T-helper 1 cell (primary cell): ENCODE results near the gene MAP3K19.
"Not testable (repeated sequence)": the region's sequence is repeated elsewhere in the genome, so short reads cannot be mapped to it uniquely, and the experiment has no call there.

ENCODE experiments used
- DNase-seq, 5 donors: peaks; one replicate each; pipeline ENCODE4 v3.0.0-alpha.2; 2012 to 2020
- total RNA-seq, 4 donors: gene quantifications; one replicate each; lab custom pipeline; 2026; lab: John Stamatoyannopoulos, UW

Gene MAP3K19
- 0 to 0.46 (median 0.06) reads per million in 4 donors for total RNA-seq

GRCh38 chr2:135047300-135047699, at the start of gene MAP3K19:
TSS of gene MAP3K19 (minus strand) at chr2:135047447. CDS start at chr2:135024647, 22,800 bp downstream.
- DNase-seq = no peak

- DNase-seq = no peak
Measured at GRCh38 chr2:135096665-135097446, 49.6 kb upstream of the MAP3K19 start.

- no peak for DNase-seq
Measured at GRCh38 chr2:135095591-135095990, 48.3 kb upstream of the MAP3K19 start.

- DNase-seq = no peak
Measured at GRCh38 chr2:135094508-135094907, 47.3 kb upstream of the MAP3K19 start.

GRCh38 chr2:135093670-135094330, 46.6 kb upstream of the MAP3K19 start:
- DNase-seq = no peak

- DNase-seq = no peak
Measured at GRCh38 chr2:135093193-135093592, 45.9 kb upstream of the MAP3K19 start.

- no peak for DNase-seq
Measured at GRCh38 chr2:135091681-135092080, 44.4 kb upstream of the MAP3K19 start.

GRCh38 chr2:135089597-135089996, 42.4 kb upstream of the MAP3K19 start:
- DNase-seq = not testable (repeated sequence)

GRCh38 chr2:135086222-135086621, 39.0 kb upstream of the MAP3K19 start:
- no peak for DNase-seq

GRCh38 chr2:135078417-135078816, 31.2 kb upstream of the MAP3K19 start:
- DNase-seq = no peak

- no peak for DNase-seq
Measured at GRCh38 chr2:135076556-135076955, 29.3 kb upstream of the MAP3K19 start.

- DNase-seq = no peak
Measured at GRCh38 chr2:135074216-135074615, 27.0 kb upstream of the MAP3K19 start.

GRCh38 chr2:135072125-135072997, 25.1 kb upstream of the MAP3K19 start:
- peak in 1 of 5 donors; percentile 8 for DNase-seq

- DNase-seq = no peak
Measured at GRCh38 chr2:135066710-135067109, 19.5 kb upstream of the MAP3K19 start.

GRCh38 chr2:135064149-135064548, 16.9 kb upstream of the MAP3K19 start:
- no peak for DNase-seq

GRCh38 chr2:135063210-135063609, 16.0 kb upstream of the MAP3K19 start:
- DNase-seq = no peak

- DNase-seq = no peak
Measured at GRCh38 chr2:135059577-135059976, 12.3 kb upstream of the MAP3K19 start.

- peak in 1 of 5 donors; percentile 62 for DNase-seq
Measured at GRCh38 chr2:135056790-135057189, 9.5 kb upstream of the MAP3K19 start.

GRCh38 chr2:135055182-135055786, 8.0 kb upstream of the MAP3K19 start:
- DNase-seq = no peak

GRCh38 chr2:135052997-135053474, 5.8 kb upstream of the MAP3K19 start:
- DNase-seq = peak in 2 of 5 donors; percentile 19 to 81

- DNase-seq = peak; percentile 82 to 98 (median 89)
Measured at GRCh38 chr2:135052042-135052876, 5.0 kb upstream of the MAP3K19 start, which contains the start of gene RAB3GAP1. TSS of gene RAB3GAP1 (plus strand) at chr2:135052292. CDS start at chr2:135052308, 16 bp downstream.
